Measurements from ENCODE around the gene CHCHD3. TPM values are rescaled to one million over a fixed set of nuclear protein-coding genes. Genes with fewer than 3 reads are reported as not detected.

The CHCHD3 gene
- total RNA-seq, 3 donors from 2014 or later: 52.1 to 59.4 (median 53.1) TPM

DNA sequence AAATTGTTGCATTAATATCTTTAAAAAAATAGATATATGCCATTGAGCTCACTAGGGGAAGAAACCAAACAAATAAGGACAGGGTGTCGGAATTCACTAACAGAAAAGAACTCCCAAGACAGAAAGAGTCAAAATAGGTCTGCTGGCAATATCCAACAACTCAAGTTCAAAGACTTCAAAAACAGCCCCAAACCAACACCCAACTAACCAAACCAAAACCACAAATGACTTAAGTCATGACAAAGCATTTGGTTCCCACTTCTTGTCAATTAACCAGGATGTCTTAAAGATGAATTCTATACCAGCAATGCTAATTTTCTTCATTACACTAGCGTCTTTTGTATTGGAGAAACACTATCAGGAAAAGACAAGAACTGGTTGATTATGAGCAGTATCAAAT is 256.7 kb downstream of the CHCHD3 start:
- Histone ChIP-seq H3K9me3 (no peaks in the 10 kb centered on the region), H3K27ac (no peak overlapping the region), H3K36me3 (no peaks in the 10 kb centered on the region), H3K27me3 (no peaks in the 10 kb centered on the region), H3K4me1 (no peaks in the 10 kb centered on the region), H3K4me3 (no peak overlapping the region)
- DNase-seq (ENCODE audit: low spot score in 2 of 2): no peak
- intact Hi-C loops (cut with DNase I; ENCODE audit: low total_unique reads): no loop called here
- TF ChIP-seq POLR2AphosphoS5 (IDR thresholded peaks at IDR 0.05) (no peak), POLR2A (IDR thresholded peaks at IDR 0.05) (no peak)
- TF ChIP-seq, protein P1, sequence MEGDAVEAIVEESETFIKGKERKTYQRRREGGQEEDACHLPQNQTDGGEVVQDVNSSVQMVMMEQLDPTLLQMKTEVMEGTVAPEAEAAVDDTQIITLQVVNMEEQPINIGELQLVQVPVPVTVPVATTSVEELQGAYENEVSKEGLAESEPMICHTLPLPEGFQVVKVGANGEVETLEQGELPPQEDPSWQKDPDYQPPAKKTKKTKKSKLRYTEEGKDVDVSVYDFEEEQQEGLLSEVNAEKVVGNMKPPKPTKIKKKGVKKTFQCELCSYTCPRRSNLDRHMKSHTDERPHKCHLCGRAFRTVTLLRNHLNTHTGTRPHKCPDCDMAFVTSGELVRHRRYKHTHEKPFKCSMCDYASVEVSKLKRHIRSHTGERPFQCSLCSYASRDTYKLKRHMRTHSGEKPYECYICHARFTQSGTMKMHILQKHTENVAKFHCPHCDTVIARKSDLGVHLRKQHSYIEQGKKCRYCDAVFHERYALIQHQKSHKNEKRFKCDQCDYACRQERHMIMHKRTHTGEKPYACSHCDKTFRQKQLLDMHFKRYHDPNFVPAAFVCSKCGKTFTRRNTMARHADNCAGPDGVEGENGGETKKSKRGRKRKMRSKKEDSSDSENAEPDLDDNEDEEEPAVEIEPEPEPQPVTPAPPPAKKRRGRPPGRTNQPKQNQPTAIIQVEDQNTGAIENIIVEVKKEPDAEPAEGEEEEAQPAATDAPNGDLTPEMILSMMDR (IDR thresholded peaks at IDR 0.05): no peak

DNA sequence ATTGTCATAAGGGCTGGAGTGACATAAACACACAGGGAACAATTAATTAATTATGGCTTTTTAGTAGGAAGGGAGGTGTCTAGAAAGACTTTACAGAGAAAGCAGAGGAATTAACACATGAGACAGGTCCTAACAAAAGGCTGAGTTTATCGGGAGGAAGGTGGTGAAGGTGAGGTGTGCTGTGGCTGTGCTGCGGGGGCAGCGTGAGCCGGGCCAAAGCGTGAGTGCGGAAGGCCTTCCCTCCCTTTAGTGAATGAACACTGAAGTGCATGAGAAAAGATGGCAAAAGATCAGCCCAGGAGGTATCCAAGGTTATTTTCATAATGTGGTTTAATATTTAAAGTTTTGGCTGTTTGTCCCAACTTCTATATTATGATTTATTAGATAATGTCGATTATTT is 262.2 kb downstream of the CHCHD3 start:
- Histone ChIP-seq H3K27ac (no peak overlapping the region), H3K36me3 (no peaks in the 10 kb centered on the region), H3K27me3 (no peaks in the 10 kb centered on the region), H3K4me3 (no peak overlapping the region), H3K9me3 (no peaks in the 10 kb centered on the region), H3K4me1 (no peaks in the 10 kb centered on the region)
- intact Hi-C loops (cut with DNase I; ENCODE audit: low total_unique reads): no loop called here
- no peak for DNase-seq (ENCODE audit: low spot score in 2 of 2)
- TF ChIP-seq POLR2AphosphoS5 (IDR thresholded peaks at IDR 0.05): no peak
- TF ChIP-seq, protein P1 (IDR thresholded peaks at IDR 0.05): no peak
- TF ChIP-seq POLR2A (IDR thresholded peaks at IDR 0.05): no peak

DNA sequence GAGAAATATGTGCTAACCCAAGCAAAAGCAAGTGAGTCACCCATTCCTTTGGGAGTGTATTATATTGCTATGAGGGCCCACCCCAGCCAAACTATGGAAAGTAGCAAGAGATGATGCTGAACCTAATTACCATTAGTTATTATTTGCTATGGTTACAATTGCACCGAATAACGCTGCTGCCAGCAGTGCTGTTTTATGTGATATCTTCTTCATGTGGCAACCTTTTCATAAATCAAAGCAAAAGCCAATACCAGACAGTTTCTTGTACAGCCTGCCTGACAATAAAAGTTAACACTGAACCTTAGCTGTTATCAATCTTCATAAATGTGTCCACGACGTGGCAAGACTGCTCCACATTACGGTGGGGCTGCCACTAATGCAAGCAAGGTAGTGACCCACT is 263.9 kb downstream of the CHCHD3 start:
- no peak for TF ChIP-seq POLR2A (IDR thresholded peaks at IDR 0.05)
- TF ChIP-seq, protein P1 (IDR thresholded peaks at IDR 0.05): no peak
- no peak for TF ChIP-seq POLR2AphosphoS5 (IDR thresholded peaks at IDR 0.05)
- H3K4me1 ChIP-seq: no peaks in the 10 kb centered on the region
- intact Hi-C loops (cut with DNase I; ENCODE audit: low total_unique reads): no loop called here
- no peak for DNase-seq (ENCODE audit: low spot score in 2 of 2)
- no peaks in the 10 kb centered on the region for H3K9me3 ChIP-seq
- no peak overlapping the region for H3K27ac ChIP-seq
- H3K36me3 ChIP-seq: no peaks in the 10 kb centered on the region
- H3K4me3 ChIP-seq: no peak overlapping the region
- no peaks in the 10 kb centered on the region for H3K27me3 ChIP-seq

DNA sequence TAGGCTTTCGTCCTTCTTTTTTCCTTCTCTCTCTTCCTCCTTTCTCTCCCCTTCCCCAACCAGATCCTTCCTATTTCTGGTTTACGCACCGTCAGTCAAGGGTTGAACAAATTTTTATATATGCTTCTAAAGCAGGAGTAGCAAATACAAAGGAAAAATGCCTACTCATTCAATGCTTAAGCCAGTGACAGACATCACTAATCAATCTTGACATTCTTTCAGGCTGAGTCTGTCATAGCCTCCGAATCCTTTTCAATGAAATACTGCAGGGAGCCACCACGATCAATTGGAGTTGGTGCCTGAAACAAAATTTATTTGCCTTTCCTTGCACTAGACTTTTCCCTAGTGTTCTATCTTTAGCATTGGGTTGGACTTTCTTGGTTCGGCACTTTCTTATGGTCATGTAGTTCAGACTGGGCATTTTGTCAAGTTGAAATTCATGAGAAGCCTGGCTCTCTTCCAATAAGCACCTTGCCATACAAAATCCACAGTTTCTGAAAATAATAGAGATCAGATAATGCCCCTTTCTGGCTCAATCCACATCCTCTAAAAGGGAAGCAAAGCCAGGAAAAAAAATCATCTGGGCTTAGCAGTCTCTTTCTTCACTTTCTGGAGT is 266.1 kb downstream of the CHCHD3 start:
- H3K4me3 ChIP-seq: no peak overlapping the region
- H3K27ac ChIP-seq: no peak overlapping the region
- DNase-seq (ENCODE audit: low spot score in 2 of 2): no peak
- no peaks in the 10 kb centered on the region for H3K9me3 ChIP-seq
- no peaks in the 10 kb centered on the region for H3K27me3 ChIP-seq
- intact Hi-C loops (cut with DNase I; ENCODE audit: low total_unique reads): no loop called here
- H3K36me3 ChIP-seq: no peaks in the 10 kb centered on the region
- TF ChIP-seq POLR2A (IDR thresholded peaks at IDR 0.05) (no peak), POLR2AphosphoS5 (IDR thresholded peaks at IDR 0.05) (no peak)
- TF ChIP-seq, protein P1 (IDR thresholded peaks at IDR 0.05): no peak
- H3K4me1 ChIP-seq: no peaks in the 10 kb centered on the region

DNA sequence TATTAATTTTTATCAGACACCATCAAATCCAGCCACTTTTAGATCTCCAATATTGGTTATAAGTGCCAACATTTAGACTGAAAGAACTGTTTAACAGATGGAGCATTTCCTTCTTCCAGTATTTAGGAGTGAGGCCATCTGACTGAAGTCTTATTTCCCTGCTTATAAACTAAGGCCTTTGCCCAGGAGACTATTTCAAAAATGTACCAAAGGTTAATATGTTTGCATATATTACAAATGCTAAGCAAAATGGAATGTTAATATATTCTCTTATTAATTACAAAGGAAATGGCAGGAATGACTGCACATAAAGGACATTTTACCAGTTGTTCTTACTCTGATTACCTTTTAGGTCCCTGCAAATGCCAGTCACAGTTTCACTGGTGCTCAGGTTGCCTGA is 266.8 kb downstream of the CHCHD3 start:
- no peak for DNase-seq (ENCODE audit: low spot score in 2 of 2)
- Histone ChIP-seq H3K36me3 (no peaks in the 10 kb centered on the region), H3K4me1 (no peaks in the 10 kb centered on the region), H3K9me3 (no peaks in the 10 kb centered on the region), H3K27me3 (no peaks in the 10 kb centered on the region), H3K4me3 (no peak overlapping the region), H3K27ac (no peak overlapping the region)
- intact Hi-C loops (cut with DNase I; ENCODE audit: low total_unique reads): no loop called here
- TF ChIP-seq POLR2A (IDR thresholded peaks at IDR 0.05) (no peak), POLR2AphosphoS5 (IDR thresholded peaks at IDR 0.05) (no peak)
- TF ChIP-seq, protein P1 (IDR thresholded peaks at IDR 0.05): no peak

Data from breast epithelium (tissue), 4 donors.